ENCODE results near the gene ERC2.

ERC2 gene

DNA sequence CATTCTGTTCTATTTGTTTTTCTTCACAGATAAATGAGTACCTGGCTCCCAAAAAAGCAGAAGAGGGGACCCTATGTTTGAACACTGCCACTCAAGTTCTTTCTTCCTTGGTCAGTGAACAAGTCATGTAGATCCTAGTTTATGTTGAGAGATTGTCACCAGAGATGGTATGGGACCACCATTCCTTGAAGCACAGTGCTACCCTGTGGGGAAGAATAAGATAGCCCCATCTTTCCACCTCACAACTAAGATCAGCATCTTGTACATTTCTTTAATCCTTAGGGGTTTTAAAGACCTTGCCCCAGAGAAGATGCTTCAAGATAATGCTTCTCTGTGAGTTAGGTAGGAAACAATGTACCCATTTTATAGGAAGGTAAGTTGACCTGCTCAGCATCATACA, 747.7 kb downstream of the ERC2 start:
- no peaks in the 10 kb centered on the region for H3K79me2 ChIP-seq (ENCODE audit: insufficient read depth, low read length)
- no peak overlapping the region for H3K4me2 ChIP-seq (ENCODE audit: low read length)
- H3K9me3 ChIP-seq (ENCODE audit: low read length), result no peaks in the 10 kb centered on the region
- H3K27me3 ChIP-seq (ENCODE audit: insufficient read depth, low read length), result no peaks in the 10 kb centered on the region
- H3F3A ChIP-seq (ENCODE audit: insufficient read depth, low read length), result no peaks in the 10 kb centered on the region
- peaks cover 92% of the 10 kb centered on the region for H3K4me1 ChIP-seq (ENCODE audit: insufficient read depth, low read length, severe bottlenecking)
- TF ChIP-seq EZH2 (IDR thresholded peaks at IDR 0.05; ENCODE audit: borderline replicate concordance, low read length), result no peak
- TF ChIP-seq, protein P1, sequence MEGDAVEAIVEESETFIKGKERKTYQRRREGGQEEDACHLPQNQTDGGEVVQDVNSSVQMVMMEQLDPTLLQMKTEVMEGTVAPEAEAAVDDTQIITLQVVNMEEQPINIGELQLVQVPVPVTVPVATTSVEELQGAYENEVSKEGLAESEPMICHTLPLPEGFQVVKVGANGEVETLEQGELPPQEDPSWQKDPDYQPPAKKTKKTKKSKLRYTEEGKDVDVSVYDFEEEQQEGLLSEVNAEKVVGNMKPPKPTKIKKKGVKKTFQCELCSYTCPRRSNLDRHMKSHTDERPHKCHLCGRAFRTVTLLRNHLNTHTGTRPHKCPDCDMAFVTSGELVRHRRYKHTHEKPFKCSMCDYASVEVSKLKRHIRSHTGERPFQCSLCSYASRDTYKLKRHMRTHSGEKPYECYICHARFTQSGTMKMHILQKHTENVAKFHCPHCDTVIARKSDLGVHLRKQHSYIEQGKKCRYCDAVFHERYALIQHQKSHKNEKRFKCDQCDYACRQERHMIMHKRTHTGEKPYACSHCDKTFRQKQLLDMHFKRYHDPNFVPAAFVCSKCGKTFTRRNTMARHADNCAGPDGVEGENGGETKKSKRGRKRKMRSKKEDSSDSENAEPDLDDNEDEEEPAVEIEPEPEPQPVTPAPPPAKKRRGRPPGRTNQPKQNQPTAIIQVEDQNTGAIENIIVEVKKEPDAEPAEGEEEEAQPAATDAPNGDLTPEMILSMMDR (IDR thresholded peaks at IDR 0.05; ENCODE audit: low read length), result peak; percentile 41; the same call in 1 of the 2 replicates
- H3K4me3 ChIP-seq (ENCODE audit: low read depth, low read length, poor library complexity, severe bottlenecking), result no peak overlapping the region
- no peak overlapping the region for H2AFZ ChIP-seq (ENCODE audit: low read length)
- H3K27ac ChIP-seq (ENCODE audit: low read depth, low read length, poor library complexity, severe bottlenecking), result peak overlapping the region; percentile 98
- H3K9me2 ChIP-seq (ENCODE audit: low read depth, low read length), result no peaks in the 10 kb centered on the region
- H4K20me1 ChIP-seq (ENCODE audit: insufficient read depth, low read length), result no peaks in the 10 kb centered on the region
- no peaks in the 10 kb centered on the region for H3K36me3 ChIP-seq (ENCODE audit: insufficient read depth, low read length)
- H3K9ac ChIP-seq (ENCODE audit: low read length), result no peak overlapping the region; the same call in 1 of the 2 replicates

DNA sequence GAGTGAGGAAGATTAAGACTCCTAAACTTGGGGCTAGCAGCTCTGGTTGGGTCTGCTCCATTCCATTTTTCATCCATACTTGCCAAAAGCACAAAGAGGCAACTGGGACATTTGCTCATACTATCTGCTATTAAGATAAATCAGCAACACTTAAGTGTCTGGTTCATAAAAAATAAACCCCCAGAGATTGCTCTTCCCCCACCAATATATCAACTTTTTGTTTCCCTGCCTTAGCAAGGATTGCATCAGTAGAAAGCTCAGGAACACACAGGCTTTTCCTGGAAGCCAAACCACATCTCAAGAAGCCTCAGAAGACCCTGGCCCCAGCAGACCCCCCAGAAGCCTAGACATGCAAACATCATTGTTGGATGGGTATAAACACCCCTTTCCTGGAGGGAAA, 748.8 kb downstream of the ERC2 start:
- Histone ChIP-seq H3K79me2 (ENCODE audit: insufficient read depth, low read length) (no peaks in the 10 kb centered on the region), H3K27ac (ENCODE audit: low read depth, low read length, poor library complexity, severe bottlenecking) (peak overlapping the region; percentile 82), H3K4me1 (ENCODE audit: insufficient read depth, low read length, severe bottlenecking) (peaks cover 81% of the 10 kb centered on the region), H3K9me2 (ENCODE audit: low read depth, low read length) (no peaks in the 10 kb centered on the region), H3K27me3 (ENCODE audit: insufficient read depth, low read length) (no peaks in the 10 kb centered on the region), H3K4me2 (ENCODE audit: low read length) (peak overlapping the region; percentile 16; the same call in 1 of the 2 replicates), H2AFZ (ENCODE audit: low read length) (no peak overlapping the region), H3F3A (ENCODE audit: insufficient read depth, low read length) (no peaks in the 10 kb centered on the region), H3K9ac (ENCODE audit: low read length) (no peak overlapping the region; the same call in 1 of the 2 replicates), H4K20me1 (ENCODE audit: insufficient read depth, low read length) (no peaks in the 10 kb centered on the region), H3K36me3 (ENCODE audit: insufficient read depth, low read length) (no peaks in the 10 kb centered on the region), H3K9me3 (ENCODE audit: low read length) (no peaks in the 10 kb centered on the region), H3K4me3 (ENCODE audit: low read depth, low read length, poor library complexity, severe bottlenecking) (no peak overlapping the region)
- TF ChIP-seq, protein P1 (IDR thresholded peaks at IDR 0.05; ENCODE audit: low read length), result no peak
- no peak for TF ChIP-seq EZH2 (IDR thresholded peaks at IDR 0.05; ENCODE audit: borderline replicate concordance, low read length)

DNA sequence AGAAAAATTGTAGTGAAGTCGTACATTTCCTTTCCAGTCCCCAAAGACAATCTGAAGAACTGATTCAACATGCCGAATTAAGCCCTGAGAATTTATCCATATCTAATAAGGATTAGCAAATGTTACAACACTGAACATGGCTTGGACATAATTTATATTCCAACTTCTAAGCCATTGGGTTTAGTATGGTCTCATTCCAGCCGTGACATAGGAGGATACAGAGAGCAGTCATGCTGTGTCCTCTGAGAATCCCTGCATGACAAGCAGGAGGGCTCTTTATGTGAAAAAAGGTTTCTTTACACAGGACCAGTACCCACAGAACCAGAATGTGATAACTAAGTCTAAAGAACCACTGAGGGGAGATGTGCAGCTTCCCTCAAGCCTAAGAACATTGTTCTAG, 749.3 kb downstream of the ERC2 start:
- Histone ChIP-seq H2AFZ (ENCODE audit: low read length) (no peak overlapping the region), H3K9me2 (ENCODE audit: low read depth, low read length) (no peaks in the 10 kb centered on the region), H3K9ac (ENCODE audit: low read length) (peak overlapping the region; percentile 4; the same call in 1 of the 2 replicates), H3K27ac (ENCODE audit: low read depth, low read length, poor library complexity, severe bottlenecking) (peak overlapping the region; percentile 82), H3K79me2 (ENCODE audit: insufficient read depth, low read length) (no peaks in the 10 kb centered on the region), H3K36me3 (ENCODE audit: insufficient read depth, low read length) (no peaks in the 10 kb centered on the region), H3K27me3 (ENCODE audit: insufficient read depth, low read length) (no peaks in the 10 kb centered on the region), H3F3A (ENCODE audit: insufficient read depth, low read length) (no peaks in the 10 kb centered on the region), H3K4me1 (ENCODE audit: insufficient read depth, low read length, severe bottlenecking) (peaks cover 76% of the 10 kb centered on the region), H3K4me2 (ENCODE audit: low read length) (peak overlapping the region; percentile 16; the same call in 1 of the 2 replicates), H3K4me3 (ENCODE audit: low read depth, low read length, poor library complexity, severe bottlenecking) (no peak overlapping the region), H4K20me1 (ENCODE audit: insufficient read depth, low read length) (no peaks in the 10 kb centered on the region), H3K9me3 (ENCODE audit: low read length) (no peaks in the 10 kb centered on the region)
- no peak for TF ChIP-seq EZH2 (IDR thresholded peaks at IDR 0.05; ENCODE audit: borderline replicate concordance, low read length)
- TF ChIP-seq, protein P1 (IDR thresholded peaks at IDR 0.05; ENCODE audit: low read length), result no peak
